Neural crest cell (in vitro differentiated cells): ENCODE measurements around the gene CRYBB1. TPM values are rescaled to one million over a fixed set of nuclear protein-coding genes. Genes with fewer than 3 reads are reported as not detected.

Source experiments
- DNase-seq: peaks from one replicate; pipeline ENCODE4 v3.0.0; 2021; ENCODE audit warnings: low read depth, mixed read lengths, low spot score
- H3K27ac Mint-ChIP-seq: one replicate; pipeline ENCODE4 v1.8.0; 2021; ENCODE audit warnings: mild to moderate bottlenecking, mixed read lengths; ENCODE audit not compliant: unreplicated experiment
- H3K27me3 Mint-ChIP-seq: 2 replicates; pipeline ENCODE4 v1.8.0; 2021; ENCODE audit warnings: low read depth, mild to moderate bottlenecking, mixed read lengths
- H3K36me3 Mint-ChIP-seq: 2 replicates; pipeline ENCODE4 v1.8.0; 2021; ENCODE audit warnings: low read depth, mild to moderate bottlenecking, mixed read lengths
- H3K4me1 Mint-ChIP-seq: 2 replicates; pipeline ENCODE4 v1.8.0; 2021; ENCODE audit warnings: mixed read lengths
- H3K4me3 Mint-ChIP-seq: one replicate; pipeline ENCODE4 v1.8.0; 2021; ENCODE audit warnings: mild to moderate bottlenecking, mixed read lengths
- H3K9me3 Mint-ChIP-seq: 2 replicates; pipeline ENCODE4 v1.8.0; 2021; ENCODE audit warnings: mixed read lengths
- CTCF ChIP-seq: fragments of 200-600 bp; sonication (generic); conservative IDR thresholded peaks from 2 replicates; pipeline ENCODE4 v1.5.0; 2021; ENCODE audit warnings: antibody characterized with exemption, mild to moderate bottlenecking
- total RNA-seq: library from RNA; stranded (reverse); gene quantifications from 2 replicates; pipeline ENCODE4 v1.2.1, GENCODE V29; 2021

The CRYBB1 gene
- total RNA-seq, 1 donor from 2014 or later = not detected

GRCh38 chr22:26592421-26592891, 25.4 kb downstream of the CRYBB1 start:
- no peak for TF ChIP-seq CTCF
- H3K9me3 Mint-ChIP-seq = no peaks in the 10 kb centered on the region
- H3K36me3 Mint-ChIP-seq = no peaks in the 10 kb centered on the region
- H3K27me3 Mint-ChIP-seq = peaks cover 41% of the 10 kb centered on the region
- DNase-seq = no peak
- no peaks in the 10 kb centered on the region for H3K4me1 Mint-ChIP-seq
- peak overlapping the region; percentile 35 for H3K4me3 Mint-ChIP-seq
- H3K27ac Mint-ChIP-seq = peak overlapping the region; percentile 19

GRCh38 chr22:26589845-26590736, 27.7 kb downstream of the CRYBB1 start, which contains the start of gene TPST2:
TPST2 (minus strand) TSS chr22:26590132; CDS start chr22:26541630, 48,502 bp downstream.
- Mint-ChIP-seq H3K4me3 (peak within 1 kb of the TSS; percentile 88), H3K27ac (peak within 1 kb of the TSS; percentile 57), H3K36me3 (no peaks in the 10 kb centered on the region), H3K9me3 (no peaks in the 10 kb centered on the region), H3K4me1 (no peaks in the 10 kb centered on the region), H3K27me3 (peaks cover 30% of the 10 kb centered on the region)
- peak; percentile 70 for DNase-seq
- TF ChIP-seq CTCF = no peak

GRCh38 chr22:26589367-26589844, 28.4 kb downstream of the CRYBB1 start:
- no peak for DNase-seq
- no peaks in the 10 kb centered on the region for H3K9me3 Mint-ChIP-seq
- H3K27ac Mint-ChIP-seq = peak overlapping the region; percentile 57
- no peaks in the 10 kb centered on the region for H3K36me3 Mint-ChIP-seq
- H3K27me3 Mint-ChIP-seq = peaks cover 26% of the 10 kb centered on the region
- TF ChIP-seq CTCF = no peak
- H3K4me1 Mint-ChIP-seq = no peaks in the 10 kb centered on the region
- peak overlapping the region; percentile 86 for H3K4me3 Mint-ChIP-seq

GRCh38 chr22:26588729-26589366, 29.0 kb downstream of the CRYBB1 start:
- DNase-seq = no peak
- TF ChIP-seq CTCF = no peak
- no peaks in the 10 kb centered on the region for H3K4me1 Mint-ChIP-seq
- H3K9me3 Mint-ChIP-seq = no peaks in the 10 kb centered on the region
- H3K36me3 Mint-ChIP-seq = no peaks in the 10 kb centered on the region
- H3K4me3 Mint-ChIP-seq = peak overlapping the region; percentile 86
- peak overlapping the region; percentile 57 for H3K27ac Mint-ChIP-seq
- H3K27me3 Mint-ChIP-seq = peaks cover 21% of the 10 kb centered on the region

GRCh38 chr22:26587991-26588613, 29.7 kb downstream of the CRYBB1 start:
- Mint-ChIP-seq H3K27me3 (peaks cover 18% of the 10 kb centered on the region), H3K4me3 (peak overlapping the region; percentile 86), H3K9me3 (no peaks in the 10 kb centered on the region), H3K36me3 (no peaks in the 10 kb centered on the region), H3K4me1 (no peaks in the 10 kb centered on the region), H3K27ac (no peak overlapping the region)
- TF ChIP-seq CTCF = no peak
- DNase-seq = no peak
